ENCODE data around the gene TNFRSF21.
"Not testable (repeated sequence)": the region's sequence is repeated elsewhere in the genome, so short reads cannot be mapped to it uniquely, and the experiment has no call there.

TNFRSF21 gene

GRCh38 chr6:47323321-47323720 lies 13.6 kb upstream of the TNFRSF21 start:
- DNase-seq (ENCODE audit: low read depth): no peak

GRCh38 chr6:47321577-47321976 lies 11.9 kb upstream of the TNFRSF21 start:
- no peak for DNase-seq (ENCODE audit: low read depth)

GRCh38 chr6:47319867-47320266 lies 10.2 kb upstream of the TNFRSF21 start:
- DNase-seq (ENCODE audit: low read depth): no peak

- no peak for DNase-seq (ENCODE audit: low read depth)
Observed at GRCh38 chr6:47319382-47319781, 9.7 kb upstream of the TNFRSF21 start.

- DNase-seq (ENCODE audit: low read depth): no peak
Observed at GRCh38 chr6:47318236-47318989, 8.7 kb upstream of the TNFRSF21 start.

- DNase-seq (ENCODE audit: low read depth): not testable (repeated sequence)
Observed at GRCh38 chr6:47315181-47315580, 5.5 kb upstream of the TNFRSF21 start.

- no peak for DNase-seq (ENCODE audit: low read depth)
Observed at GRCh38 chr6:47310131-47310480, 401 bp upstream of the TNFRSF21 start.

- DNase-seq (ENCODE audit: low read depth): no peak
Observed at GRCh38 chr6:47308552-47309290, 984 bp downstream of the TNFRSF21 start.

- DNase-seq (ENCODE audit: low read depth): no peak
Observed at GRCh38 chr6:47308198-47308517, 1.5 kb downstream of the TNFRSF21 start.

GRCh38 chr6:47307362-47308197 lies 2.1 kb downstream of the TNFRSF21 start:
- DNase-seq (ENCODE audit: low read depth): no peak

- DNase-seq (ENCODE audit: low read depth): no peak
Observed at GRCh38 chr6:47306887-47307286, 2.8 kb downstream of the TNFRSF21 start.

GRCh38 chr6:47303861-47304260 lies 5.8 kb downstream of the TNFRSF21 start:
- no peak for DNase-seq (ENCODE audit: low read depth)

GRCh38 chr6:47303342-47303741 lies 6.4 kb downstream of the TNFRSF21 start:
- DNase-seq (ENCODE audit: low read depth): no peak

GRCh38 chr6:47302043-47302442 lies 7.7 kb downstream of the TNFRSF21 start:
- no peak for DNase-seq (ENCODE audit: low read depth)

GRCh38 chr6:47301441-47301840 lies 8.3 kb downstream of the TNFRSF21 start:
- DNase-seq (ENCODE audit: low read depth): no peak

- DNase-seq (ENCODE audit: low read depth): no peak
Observed at GRCh38 chr6:47300417-47300816, 9.3 kb downstream of the TNFRSF21 start.

- DNase-seq (ENCODE audit: low read depth): no peak
Observed at GRCh38 chr6:47299965-47300364, 9.7 kb downstream of the TNFRSF21 start.

- DNase-seq (ENCODE audit: low read depth): no peak
Observed at GRCh38 chr6:47298475-47298874, 11.2 kb downstream of the TNFRSF21 start.

GRCh38 chr6:47294990-47295389 lies 14.7 kb downstream of the TNFRSF21 start:
- DNase-seq (ENCODE audit: low read depth): no peak

GRCh38 chr6:47292944-47293343 lies 16.8 kb downstream of the TNFRSF21 start:
- no peak for DNase-seq (ENCODE audit: low read depth)

GRCh38 chr6:47292027-47292426 lies 17.7 kb downstream of the TNFRSF21 start:
- no peak for DNase-seq (ENCODE audit: low read depth)

- DNase-seq (ENCODE audit: low read depth): no peak
Observed at GRCh38 chr6:47290124-47290834, 19.4 kb downstream of the TNFRSF21 start.
